A549 (cell line): ENCODE data around the gene PXDC1. TPM values are rescaled to one million over a fixed set of nuclear protein-coding genes. Genes with fewer than 3 reads are reported as not detected.

Experiments used
- ATAC-seq, 2 experiments: fragments of 200-7000 bp in 1 of 2; fragments of >200 bp in 1 of 2; cut with Nextera tagmentation in 1 of 2; cut with Tn5 transposase in 1 of 2; 3 replicates each; pipeline versions ENCODE4 v1.8.0 to v1.9.1; 2018 to 2020; ENCODE audit warnings: mild to moderate bottlenecking in 1 of 2, moderate library complexity in 1 of 2
- CTCF ChIA-PET: fragments of 300-600 bp; sonication (Branson Sonifier 250); formaldehyde crosslinking; extraction: SDS; loops from one replicate; lab custom pipeline; 2021; ENCODE audit warnings: antibody characterized with exemption, inconsistent platforms; lab: Yijun Ruan, JAX
- POLR2A ChIA-PET: fragments of 350-600 bp; formaldehyde crosslinking; extraction: SDS; loops from one replicate; lab custom pipeline; 2021; ENCODE audit warnings: antibody characterized with exemption, inconsistent platforms; lab: Yijun Ruan, JAX
- DNase-seq, 2 experiments: peaks; one replicate each; pipeline versions ENCODE4 v3.0.0 to v3.0.0-alpha.2; 2011 to 2016; ENCODE audit warnings: low read depth in 1 of 2, low spot score in 1 of 2
- FAIRE-seq: peaks from 2 replicates; lab custom pipeline; 2011; peaks lifted over from hg19 to GRCh38; lab: Jason Lieb, UNC
- H3K27ac ChIP-seq, 2 experiments: fragments of >200 bp; sonication (Bioruptor Twin); formaldehyde crosslinking; 3 replicates each; pipeline ENCODE4 v1.5.1; 2016 to 2017
- H3K4me1 ChIP-seq: fragments of >200 bp; sonication (Bioruptor Twin); formaldehyde crosslinking; 3 replicates; pipeline ENCODE4 v1.6.1; 2016
- H3K4me2 ChIP-seq: fragments of >200 bp; sonication (Bioruptor Twin); formaldehyde crosslinking; 3 replicates; pipeline ENCODE4 v1.6.1; 2016
- H3K4me3 ChIP-seq: fragments of >200 bp; sonication (Bioruptor Twin); formaldehyde crosslinking; 3 replicates; pipeline ENCODE4 v1.5.1; 2016
- H3K9me3 ChIP-seq: fragments of >200 bp; sonication (Bioruptor Twin); formaldehyde crosslinking; 3 replicates; pipeline ENCODE4 v1.6.1; 2016
- CBX8 ChIP-seq: fragments of 200-600 bp; sonication (generic); IDR thresholded peaks from 2 replicates; pipeline ENCODE4 v1.6.1; 2016
- CTCF ChIP-seq: fragments of >200 bp; sonication (Bioruptor Twin); formaldehyde crosslinking; IDR thresholded peaks from 3 replicates; pipeline ENCODE4 v1.5.1; 2016
- EHMT2 ChIP-seq: fragments of 200-600 bp; sonication (generic); IDR thresholded peaks from 2 replicates; pipeline ENCODE4 v1.6.1; 2016; ENCODE audit warnings: antibody characterized with exemption, low read depth, mild to moderate bottlenecking, moderate library complexity
- ESRRA ChIP-seq: fragments of 150-350 bp; IDR thresholded peaks from 2 replicates; pipeline ENCODE4 v1.6.1; 2014; ENCODE audit warnings: mild to moderate bottlenecking, low read length, borderline replicate concordance
- GATA3 ChIP-seq: IDR thresholded peaks from 2 replicates; pipeline ENCODE4 v1.6.1; 2012; ENCODE audit warnings: borderline replicate concordance
- HDAC2 ChIP-seq: fragments of 200-600 bp; sonication (generic); IDR thresholded peaks from 2 replicates; pipeline ENCODE4 v1.6.1; 2016
- HOXA7 ChIP-seq: fragments of 250-450 bp; sonication (Bioruptor Pico); IDR thresholded peaks from 2 replicates; pipeline ENCODE4 v1.5.0; 2020; ENCODE audit warnings: mild to moderate bottlenecking, moderate library complexity
- JUN ChIP-seq, 2 experiments: fragments of >200 bp; sonication (Bioruptor Twin); formaldehyde crosslinking; IDR thresholded peaks; 2 replicates in 1 of 2; 3 replicates in 1 of 2; pipeline ENCODE4 v1.6.1; 2016 to 2017
- KDM1A ChIP-seq: fragments of 200-600 bp; sonication (generic); IDR thresholded peaks from 2 replicates; pipeline ENCODE4 v1.6.1; 2016; ENCODE audit warnings: low read depth, mild to moderate bottlenecking
- MAZ ChIP-seq: fragments of 150-350 bp; IDR thresholded peaks from 2 replicates; pipeline ENCODE4 v1.6.1; 2014; ENCODE audit warnings: antibody characterized with exemption, low read depth, low read length, borderline replicate concordance
- NPAS2 ChIP-seq: fragments of 250-450 bp; sonication (Bioruptor Pico); IDR thresholded peaks from 2 replicates; pipeline ENCODE4 v1.8.0; 2022; ENCODE audit warnings: mild to moderate bottlenecking, moderate library complexity, borderline replicate concordance
- NR3C1 ChIP-seq: fragments of >200 bp; sonication (Bioruptor Twin); formaldehyde crosslinking; IDR thresholded peaks from 3 replicates; pipeline ENCODE4 v1.6.1; 2017
- POLR2AphosphoS2 ChIP-seq: conservative IDR thresholded peaks from 2 replicates; pipeline ENCODE4 v1.6.1; 2012; ENCODE audit warnings: low read length, improper control_type of control experiment, inconsistent platforms
- RARB ChIP-seq: fragments of 250-450 bp; sonication (Bioruptor Pico); IDR thresholded peaks from 2 replicates; pipeline ENCODE4 v1.8.0; 2021; ENCODE audit warnings: mild to moderate bottlenecking, moderate library complexity
- RCOR1 ChIP-seq: fragments of 150-350 bp; IDR thresholded peaks from 2 replicates; pipeline ENCODE4 v1.6.1; 2014; ENCODE audit warnings: antibody characterized with exemption, low read length, low read depth
- USF2 ChIP-seq: fragments of 450-650 bp; IDR thresholded peaks from 2 replicates; pipeline ENCODE4 v1.6.1; 2014; ENCODE audit warnings: antibody characterized with exemption
- ZC3H11A ChIP-seq: fragments of 450-650 bp; IDR thresholded peaks from 2 replicates; pipeline ENCODE4 v1.6.1; 2014; ENCODE audit warnings: antibody characterized with exemption, mild to moderate bottlenecking
- ZFP36 ChIP-seq: fragments of 450-650 bp; IDR thresholded peaks from 2 replicates; pipeline ENCODE4 v1.6.1; 2014; ENCODE audit warnings: borderline replicate concordance; ENCODE audit not compliant: partially characterized antibody
- WGBS: methylation state at CpG from one replicate; pipeline ENCODE4 v1.1.6; 2017; ENCODE audit errors: missing lambda C conversion rate; 5-methylcytosine and 5-hydroxymethylcytosine counted together
- polyA plus RNA-seq, 4 experiments: library from polyadenylated mRNA; depleted of rRNA in 3 of 4; stranded (reverse); fragments of >200 nt; fragmentation: RNase III in 1 of 4; extraction: RNeasy Plus Mini Kit Qiagen cat#74134 plus additional on column Dnase treatment in 1 of 4; gene quantifications; 2 replicates in 3 of 4; 3 replicates in 1 of 4; pipeline ENCODE4 v1.2.3, GENCODE V29; 2011 to 2017

PXDC1 gene
- polyA plus RNA-seq, 2 of the 4 experiments (the other 2 are of a cell fraction), result 2.5 to 6.6 TPM

GRCh38 chr6:3696525-3697088 is 54.9 kb downstream of the PXDC1 start:
- ATAC-seq (no peak), FAIRE-seq (no peak), DNase-seq (no peak)
- WGBS, result 74% methylated on average over 5 of the region's 5 CpGs
- Histone ChIP-seq H3K4me2 (no peak overlapping the region), H3K27ac (no peak overlapping the region), H3K4me3 (no peak overlapping the region), H3K9me3 (no peaks in the 10 kb centered on the region), H3K4me1 (peaks cover 13% of the 10 kb centered on the region; the same call in 2 of the 3 replicates)
- ChIA-PET CTCF (interaction anchor here (0.9 kb wide), 1 partner anchor 25 kb away, joined by 3 read pairs; no protein-coding TSS in a partner anchor), POLR2A (no interaction called here)
- TF ChIP-seq USF2, result no peak
- TF ChIP-seq ESRRA, result no peak
- no peak for TF ChIP-seq ZC3H11A
- no peak for TF ChIP-seq HDAC2
- TF ChIP-seq KDM1A, result no peak

GRCh38 chr6:3695065-3695817 is 56.3 kb downstream of the PXDC1 start:
- TF ChIP-seq NR3C1, result no peak
- no peak for TF ChIP-seq CBX8
- TF ChIP-seq ZFP36, result no peak
- TF ChIP-seq RCOR1, result no peak
- no peak for TF ChIP-seq JUN (IDR thresholded peaks at IDR 0.05)
- TF ChIP-seq NPAS2 (CRISPR knock-in tag), result no peak
- no peak for TF ChIP-seq MAZ
- no peak for TF ChIP-seq KDM1A
- ChIA-PET CTCF (interaction anchor here (1.4 kb wide), 1 partner anchor 10 kb away, joined by 3 read pairs; no protein-coding TSS in a partner anchor), POLR2A (no interaction called here)
- H3K4me1 ChIP-seq, result peaks cover 13% of the 10 kb centered on the region; the same call in 2 of the 3 replicates
- FAIRE-seq (no peak), ATAC-seq (no peak), DNase-seq (no peak)
- no peak overlapping the region for H3K27ac ChIP-seq
- no peaks in the 10 kb centered on the region for H3K9me3 ChIP-seq
- H3K4me3 ChIP-seq, result no peak overlapping the region
- 47% methylated on average over 2 of the region's 2 CpGs for WGBS
- H3K4me2 ChIP-seq, result peak overlapping the region; percentile 17; the same call in 2 of the 3 replicates

- 88% methylated on average over 2 of the region's 2 CpGs for WGBS
- TF ChIP-seq POLR2AphosphoS2 (no peak), RARB (no peak), CTCF (no peak), GATA3 (no peak), EHMT2 (no peak), HOXA7 (no peak)
- TF ChIP-seq, all 56 proteins: peak for 0
- no peak for DNase-seq
- Histone ChIP-seq H3K4me3 (no peak overlapping the region), H3K9me3 (no peaks in the 10 kb centered on the region), H3K4me2 (no peak overlapping the region), H3K27ac (no peak overlapping the region), H3K4me1 (peaks cover 13% of the 10 kb centered on the region; the same call in 2 of the 3 replicates)
- ChIA-PET CTCF (no interaction called here), POLR2A (no interaction called here)
- no peak for FAIRE-seq
- no peak for ATAC-seq
These were observed 57.7 kb downstream of the PXDC1 start for GRCh38 chr6:3693831-3694230.
